ENCODE measurements around the gene AEN.

The AEN gene

GRCh38 chr15:88620995-88621772 is at the start of gene AEN:
TSS of gene AEN (plus strand) at chr15:88621340. CDS start at chr15:88626210, 4,870 bp downstream.
- peak; percentile 83 for DNase-seq (ENCODE audit: low read depth)

DNA sequence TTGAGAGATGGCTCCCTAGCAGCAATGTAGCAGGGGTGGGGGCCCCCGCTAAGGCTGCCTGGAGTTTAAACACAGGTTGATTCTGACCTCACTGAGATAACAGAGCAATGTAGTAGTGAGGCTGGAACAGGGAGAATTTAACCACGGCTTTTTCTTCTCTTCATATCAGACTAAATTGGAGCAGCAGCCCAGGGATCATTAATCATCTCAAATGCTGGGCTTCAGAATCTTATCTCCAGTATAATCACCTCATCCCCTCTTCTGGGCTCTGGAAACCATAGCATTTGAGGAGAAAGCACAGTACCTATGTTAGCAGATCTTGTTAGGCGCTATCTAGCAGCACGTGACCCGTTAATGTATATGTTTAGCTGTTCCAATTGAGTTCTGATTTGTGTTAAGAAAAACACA is 49.3 kb upstream of the AEN start:
- no peak for DNase-seq (ENCODE audit: low read depth)

GRCh38 chr15:88574077-88574476 is 47.1 kb upstream of the AEN start:
- no peak for DNase-seq (ENCODE audit: low read depth)

DNA sequence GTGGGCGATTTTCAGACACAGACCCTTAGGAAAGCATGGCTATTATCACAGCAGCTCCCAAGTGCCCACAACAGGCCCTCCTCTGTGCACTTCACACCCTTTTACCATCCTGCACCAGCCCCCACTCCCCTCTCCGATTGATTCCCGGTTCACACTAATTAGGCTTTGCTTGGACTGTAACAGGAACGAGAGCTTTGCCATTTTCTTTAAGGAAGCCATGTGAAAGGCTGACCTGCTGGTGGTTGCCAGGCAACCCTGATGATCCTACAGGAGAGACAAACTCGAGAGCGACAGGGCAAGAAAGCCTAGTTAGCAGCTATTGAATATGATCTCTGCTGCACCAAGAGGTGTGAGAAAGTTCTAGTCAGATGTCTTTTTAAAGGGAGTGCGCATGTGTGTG is 46.5 kb upstream of the AEN start:
- no peak for DNase-seq (ENCODE audit: low read depth)

DNA sequence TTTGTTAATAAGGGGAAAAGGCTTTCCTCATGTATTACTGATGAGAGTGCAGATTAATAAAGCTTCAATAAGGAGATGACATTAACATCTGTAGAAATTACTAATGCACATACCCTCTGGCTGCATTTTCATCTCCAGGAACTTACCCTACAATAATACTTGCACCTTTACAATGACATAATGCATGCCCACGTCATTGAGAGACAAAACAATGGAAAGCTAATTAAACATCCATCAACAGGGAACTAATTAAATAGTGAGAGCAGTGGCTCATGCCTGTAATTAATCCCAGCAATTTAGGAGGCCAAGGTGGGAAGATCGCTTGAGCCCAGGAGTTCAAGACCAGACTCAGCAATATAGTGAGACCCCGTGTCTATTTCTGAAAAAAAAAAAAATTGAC is 41.8 kb upstream of the AEN start:
- no peak for DNase-seq (ENCODE audit: low read depth)

DNA sequence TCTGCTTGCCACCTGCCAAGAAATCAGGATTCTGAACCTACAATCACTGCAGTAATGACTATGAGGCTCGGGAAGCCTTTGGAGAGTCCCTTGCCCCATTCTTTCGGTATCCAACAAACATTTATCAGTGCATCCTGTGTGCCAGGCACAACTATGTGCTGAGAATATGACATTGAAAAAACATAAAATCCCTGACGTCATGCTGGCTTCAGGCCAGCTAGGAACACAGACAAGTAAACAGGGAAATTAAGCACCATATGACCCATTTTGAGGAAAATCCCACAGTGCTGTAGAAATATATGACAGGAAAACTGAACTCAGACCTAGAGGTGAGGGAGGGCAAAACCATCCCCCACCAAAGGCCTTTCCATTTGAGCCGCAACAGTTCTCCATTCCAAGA is 40.6 kb upstream of the AEN start:
- DNase-seq (ENCODE audit: low read depth) = no peak

- DNase-seq (ENCODE audit: low read depth) = no peak
These were observed 34.6 kb upstream of the AEN start for GRCh38 chr15:88586401-88587162.

- DNase-seq (ENCODE audit: low read depth) = no peak
These were observed 30.4 kb upstream of the AEN start for GRCh38 chr15:88590759-88591158.

GRCh38 chr15:88591384-88591783 is 29.8 kb upstream of the AEN start:
- no peak for DNase-seq (ENCODE audit: low read depth)

DNA sequence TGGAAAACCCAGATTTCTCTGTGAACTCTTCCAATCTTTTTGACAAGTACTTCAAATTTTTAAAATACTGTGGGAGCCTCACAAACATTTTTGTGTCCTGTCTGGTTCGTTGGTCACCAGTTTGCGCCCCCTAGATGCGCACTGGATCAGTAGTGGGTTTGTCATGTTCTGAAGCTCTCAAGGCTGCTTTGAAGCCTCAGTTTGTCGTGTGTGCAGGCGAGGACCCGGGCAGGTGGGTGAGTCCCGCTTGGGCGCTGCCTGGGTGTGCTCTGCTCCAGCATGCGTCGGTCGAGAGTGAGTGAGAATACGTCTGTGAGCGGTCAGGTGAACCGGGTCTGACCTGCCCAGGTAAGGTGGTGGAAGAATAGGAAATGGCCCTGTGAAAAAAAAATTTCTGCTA is 17.3 kb upstream of the AEN start:
- DNase-seq (ENCODE audit: low read depth) = no peak

DNA sequence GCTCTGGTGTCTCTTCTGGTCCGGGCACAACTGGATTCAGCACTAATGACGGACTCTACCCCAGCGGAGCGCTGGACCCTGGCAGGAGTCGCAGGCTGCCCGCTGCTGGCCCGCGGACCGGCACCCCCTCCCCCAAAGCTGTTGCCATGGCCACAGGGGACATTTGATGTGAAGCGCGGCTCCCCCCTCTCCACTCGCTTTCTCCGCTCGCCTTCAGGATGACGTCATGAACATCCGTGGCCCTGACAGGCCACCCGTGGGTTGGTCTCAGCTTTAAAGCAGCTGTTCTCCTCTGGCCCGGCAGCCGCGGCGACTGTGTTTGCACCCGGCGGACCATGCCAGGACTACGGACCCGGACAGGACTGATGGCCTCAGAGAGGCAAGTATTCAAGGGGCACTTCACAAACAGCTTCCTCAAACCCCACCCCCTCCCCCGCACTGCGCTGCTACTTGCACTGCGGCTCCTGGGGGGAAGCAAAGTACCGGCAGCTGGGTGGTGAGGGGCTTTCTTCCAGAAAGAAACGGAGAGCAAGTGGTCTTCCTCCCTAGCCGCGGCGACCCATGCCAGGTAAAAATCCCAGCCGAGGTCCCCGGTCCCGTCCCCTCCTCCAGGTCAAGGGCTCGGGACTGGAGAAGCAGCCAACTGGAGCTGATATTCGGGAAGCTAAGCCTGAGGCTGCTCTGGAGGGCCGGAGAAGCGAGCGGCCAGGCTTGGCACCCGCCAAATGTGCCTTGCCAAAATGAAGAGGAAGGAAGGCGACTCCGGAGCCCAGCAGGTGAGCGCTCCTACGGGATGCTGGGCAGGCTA is 16.6 kb upstream of the AEN start:
- no peak for DNase-seq (ENCODE audit: low read depth)

- no peak for DNase-seq (ENCODE audit: low read depth)
These were observed 15.7 kb upstream of the AEN start for GRCh38 chr15:88605189-88606069.

- no peak for DNase-seq (ENCODE audit: low read depth)
These were observed 14.9 kb upstream of the AEN start for GRCh38 chr15:88606070-88606794.

DNA sequence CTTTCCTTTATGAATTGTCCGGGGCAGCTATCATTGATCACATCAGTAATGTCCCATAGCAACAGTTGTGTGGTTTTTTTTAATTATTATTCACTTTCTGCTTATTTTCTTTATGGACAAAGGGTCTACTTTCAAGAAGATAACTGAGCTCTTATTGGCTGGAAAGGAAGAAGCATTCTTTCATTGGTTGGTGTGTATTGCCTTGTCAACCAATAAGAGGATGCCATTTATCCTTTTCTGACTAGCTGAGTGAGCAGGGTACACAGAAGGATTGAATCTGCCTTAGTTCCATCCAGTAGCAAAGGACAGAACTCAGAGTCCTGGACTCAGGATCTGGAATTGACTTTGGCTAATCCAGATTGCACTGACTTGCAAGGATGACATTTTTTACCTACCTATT is 13.2 kb upstream of the AEN start:
- no peak for DNase-seq (ENCODE audit: low read depth)

DNA sequence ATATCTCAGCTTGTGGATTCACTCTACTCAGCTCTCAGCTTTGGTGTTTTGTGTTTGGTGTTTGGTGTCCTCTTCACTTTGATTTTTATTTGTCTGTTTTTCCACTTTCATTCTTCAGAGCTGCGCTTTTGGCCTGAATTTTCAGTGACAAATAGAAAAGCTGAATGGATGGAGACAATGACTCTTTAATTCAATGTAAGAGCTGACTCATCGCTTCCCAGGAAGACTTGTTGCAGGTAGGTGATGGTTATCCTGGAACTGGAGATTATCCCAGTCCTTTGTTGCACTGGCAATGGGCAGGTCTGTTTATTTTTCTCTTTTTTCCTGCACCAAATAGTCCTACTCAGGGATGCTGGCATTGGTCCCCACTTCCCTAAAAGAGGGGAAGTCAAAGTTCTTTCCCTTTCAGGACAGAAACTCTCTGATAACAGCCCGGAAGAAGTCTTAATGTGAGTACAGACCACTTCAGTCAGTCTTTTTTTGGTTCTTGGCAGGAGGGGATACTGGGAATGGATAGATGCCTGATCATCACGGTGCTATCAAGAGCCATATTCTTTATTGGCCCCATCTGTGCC is 12.4 kb upstream of the AEN start:
- DNase-seq (ENCODE audit: low read depth) = no peak

DNA sequence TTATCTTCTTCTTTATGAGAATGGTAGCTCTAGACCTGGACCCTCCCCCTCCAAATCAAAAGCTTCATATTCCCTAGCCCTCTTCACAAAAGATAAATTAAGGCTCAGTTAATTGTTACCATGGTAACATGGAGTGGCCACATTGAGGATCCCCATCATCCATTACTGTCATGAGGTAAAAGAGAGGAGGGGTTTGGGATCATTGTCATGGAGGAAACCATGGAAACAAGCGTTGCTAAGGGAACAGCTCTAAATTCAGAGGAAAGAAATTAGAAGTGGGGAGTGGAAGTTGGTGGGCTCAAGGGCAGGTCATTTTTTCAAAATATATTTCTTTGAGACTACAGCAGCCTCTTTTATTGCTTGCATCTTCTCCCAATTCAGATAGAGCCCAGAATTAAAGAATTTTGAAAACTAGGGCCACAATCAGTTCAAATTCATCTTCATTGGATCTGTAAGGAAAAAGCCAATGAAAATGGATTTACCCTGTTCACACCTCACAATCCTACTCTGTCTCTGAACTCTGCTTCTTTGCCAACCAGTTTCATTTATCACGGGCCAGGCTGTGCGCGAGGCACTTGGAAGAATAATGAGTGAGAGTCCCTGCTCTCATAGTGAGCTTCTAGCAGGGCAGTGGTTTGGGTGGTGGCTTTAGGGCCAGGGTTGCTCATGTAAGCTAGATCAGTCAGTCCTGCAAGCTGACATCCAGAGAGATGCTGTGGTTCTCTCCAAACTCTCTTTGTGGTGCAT is 11.6 kb upstream of the AEN start:
- DNase-seq (ENCODE audit: low read depth) = no peak

DNA sequence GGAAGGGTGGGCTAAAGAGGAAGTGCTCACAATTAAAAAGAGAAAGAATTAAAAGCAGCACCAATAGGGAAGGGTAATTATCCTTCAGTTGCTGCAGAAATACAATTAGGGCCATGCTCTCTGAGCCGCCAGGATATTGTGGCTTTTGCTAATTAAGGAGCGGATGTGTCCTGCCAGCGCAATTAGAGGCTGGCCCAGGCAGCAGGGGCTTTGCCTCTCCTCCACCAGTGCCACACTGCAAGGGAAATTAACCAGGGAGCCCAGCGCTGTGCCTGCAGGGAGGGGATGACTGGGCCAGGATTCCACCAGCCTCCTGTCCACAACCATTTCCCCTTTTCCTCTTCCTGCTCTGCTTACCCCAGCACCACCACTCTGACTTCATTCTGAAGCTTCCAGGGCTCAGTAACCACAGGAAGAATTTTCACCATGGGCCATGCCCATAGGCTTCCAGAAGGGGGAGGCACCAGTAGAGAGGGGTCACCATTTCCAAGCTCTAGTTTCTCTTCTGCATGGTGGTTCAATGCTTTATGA is 10.4 kb upstream of the AEN start:
- no peak for DNase-seq (ENCODE audit: low read depth)

GRCh38 chr15:88612186-88612796 is 8.8 kb upstream of the AEN start:
- no peak for DNase-seq (ENCODE audit: low read depth)

Data from non-pigmented ciliary epithelial cell (primary cell).